GM21528 (cell line): ENCODE measurements around the gene SKP1.
"Not testable (repeated sequence)": the region's sequence is repeated elsewhere in the genome, so short reads cannot be mapped to it uniquely, and the experiment has no call there.

Experiments used
- ATAC-seq: cut with Tn5 transposase; IDR thresholded peaks from one replicate; pipeline ENCODE4 v1.9.1; 2021; ENCODE audit warnings: mild to moderate bottlenecking, moderate library complexity; ENCODE audit not compliant: unreplicated experiment, low FRiP score

The SKP1 gene

DNA sequence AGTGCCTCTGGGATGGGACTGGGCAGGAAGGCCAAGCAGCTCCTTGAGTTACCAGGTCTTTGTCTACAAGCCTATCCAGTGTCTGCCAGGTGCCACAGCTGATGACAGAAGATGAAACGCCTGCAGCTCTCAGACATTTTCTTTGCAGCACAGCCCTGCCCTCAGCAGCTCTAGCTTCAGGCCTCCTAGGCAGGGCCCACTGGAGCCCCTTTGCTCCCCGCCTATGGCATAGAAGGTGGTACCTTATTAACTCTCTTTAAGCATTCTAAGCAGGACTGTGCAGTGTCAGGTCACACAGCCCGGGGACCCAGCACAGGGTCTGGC, 1.3 kb upstream of the SKP1 start:
- ATAC-seq = no peak

- ATAC-seq = no peak
These were observed 782 bp upstream of the SKP1 start for GRCh38 chr5:134177369-134178095.

DNA sequence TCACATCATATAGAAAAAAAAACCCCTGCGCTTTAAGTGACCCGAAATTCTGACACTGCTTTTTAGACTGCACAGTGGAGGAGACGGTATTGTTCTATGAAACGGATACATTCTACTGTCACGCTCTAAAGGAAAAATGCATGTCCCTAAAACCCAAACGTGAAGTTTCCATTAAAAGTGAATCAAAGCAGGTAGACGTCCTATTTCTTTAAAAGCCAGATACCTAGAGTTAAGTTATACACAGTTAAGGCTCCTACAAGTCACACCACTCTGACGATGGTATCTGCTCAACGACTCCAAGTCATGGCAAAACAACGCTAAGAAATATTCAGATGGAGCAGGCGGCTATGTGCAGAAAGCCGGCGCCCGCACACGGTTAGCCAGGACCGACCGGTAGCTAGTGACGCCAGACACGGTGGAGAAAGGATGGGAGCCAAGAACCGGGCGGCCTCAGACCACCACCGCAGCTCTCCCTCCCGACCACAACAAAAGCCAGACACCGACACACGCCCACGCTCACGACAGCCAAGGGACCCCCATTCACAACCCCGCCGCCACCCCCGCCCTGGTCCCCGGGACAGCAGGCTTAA, 734 bp downstream of the SKP1 start:
- ATAC-seq = peak; percentile 19

- no peak for ATAC-seq
These were observed 1.6 kb downstream of the SKP1 start for GRCh38 chr5:134174841-134175839.

GRCh38 chr5:134171972-134172371, 4.8 kb downstream of the SKP1 start:
- ATAC-seq = no peak

GRCh38 chr5:134162592-134162991, 14.2 kb downstream of the SKP1 start:
- no peak for ATAC-seq

- ATAC-seq = no peak
These were observed 15.0 kb downstream of the SKP1 start for GRCh38 chr5:134161513-134162395.

GRCh38 chr5:134153657-134154056, 23.1 kb downstream of the SKP1 start:
- ATAC-seq = no peak

- ATAC-seq = no peak
These were observed 23.5 kb downstream of the SKP1 start for GRCh38 chr5:134153241-134153640.

GRCh38 chr5:134152173-134152832, 24.4 kb downstream of the SKP1 start:
- not testable (repeated sequence) for ATAC-seq

- no peak for ATAC-seq
These were observed 25.0 kb downstream of the SKP1 start for GRCh38 chr5:134151723-134152122.

DNA sequence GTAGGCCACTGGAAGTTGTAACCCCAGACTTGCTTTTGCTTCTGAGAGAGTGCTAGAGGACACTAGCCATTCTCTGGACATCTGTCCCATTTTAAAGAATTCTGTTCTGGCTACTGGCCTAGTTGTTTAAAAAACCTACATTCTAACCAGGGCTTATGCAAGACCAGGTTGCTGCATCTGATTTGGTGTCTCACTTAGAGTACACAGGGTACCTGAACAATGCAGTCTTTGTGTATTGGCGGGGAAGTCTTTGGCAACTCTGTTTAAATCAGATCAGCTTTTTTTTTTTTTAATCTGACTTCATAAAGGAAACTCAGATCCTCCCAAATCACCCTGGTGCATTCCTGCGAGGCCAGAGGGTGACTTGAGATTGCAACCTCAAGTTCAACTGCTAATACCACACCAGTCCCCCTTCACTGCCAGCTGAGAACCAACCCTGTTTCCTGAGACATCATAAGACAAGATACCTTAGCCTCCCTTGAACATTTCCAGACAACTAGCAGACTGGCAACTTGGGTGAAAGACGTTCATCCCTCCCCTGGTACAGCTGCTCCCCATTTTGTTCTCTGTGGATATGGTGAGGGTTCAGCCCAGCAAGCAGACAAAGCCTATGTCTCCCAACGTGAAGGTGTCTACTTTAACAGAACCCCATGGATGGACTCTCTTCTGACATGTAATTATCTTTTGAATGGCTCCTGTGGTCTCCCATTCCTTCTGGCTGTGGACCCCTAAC, 27.0 kb downstream of the SKP1 start:
- ATAC-seq = no peak

- ATAC-seq = no peak
These were observed 27.7 kb downstream of the SKP1 start for GRCh38 chr5:134148986-134149539.

GRCh38 chr5:134148316-134148715, 28.4 kb downstream of the SKP1 start:
- no peak for ATAC-seq

GRCh38 chr5:134146651-134147518, 29.9 kb downstream of the SKP1 start:
- no peak for ATAC-seq

GRCh38 chr5:134145779-134146581, 30.8 kb downstream of the SKP1 start:
- peak; percentile 52 for ATAC-seq
